Activated T-helper 9 cell treated with anti-CD3 and anti-CD28 coated beads, Interleukin-2, amount 50 U/mL, for 16 hours (primary cell): ENCODE results near the gene LRP8.

Source experiments
- DNase-seq: peaks from one replicate; pipeline ENCODE4 v3.0.0-alpha.2; 2020; ENCODE audit warnings: low read depth

LRP8 gene

DNA sequence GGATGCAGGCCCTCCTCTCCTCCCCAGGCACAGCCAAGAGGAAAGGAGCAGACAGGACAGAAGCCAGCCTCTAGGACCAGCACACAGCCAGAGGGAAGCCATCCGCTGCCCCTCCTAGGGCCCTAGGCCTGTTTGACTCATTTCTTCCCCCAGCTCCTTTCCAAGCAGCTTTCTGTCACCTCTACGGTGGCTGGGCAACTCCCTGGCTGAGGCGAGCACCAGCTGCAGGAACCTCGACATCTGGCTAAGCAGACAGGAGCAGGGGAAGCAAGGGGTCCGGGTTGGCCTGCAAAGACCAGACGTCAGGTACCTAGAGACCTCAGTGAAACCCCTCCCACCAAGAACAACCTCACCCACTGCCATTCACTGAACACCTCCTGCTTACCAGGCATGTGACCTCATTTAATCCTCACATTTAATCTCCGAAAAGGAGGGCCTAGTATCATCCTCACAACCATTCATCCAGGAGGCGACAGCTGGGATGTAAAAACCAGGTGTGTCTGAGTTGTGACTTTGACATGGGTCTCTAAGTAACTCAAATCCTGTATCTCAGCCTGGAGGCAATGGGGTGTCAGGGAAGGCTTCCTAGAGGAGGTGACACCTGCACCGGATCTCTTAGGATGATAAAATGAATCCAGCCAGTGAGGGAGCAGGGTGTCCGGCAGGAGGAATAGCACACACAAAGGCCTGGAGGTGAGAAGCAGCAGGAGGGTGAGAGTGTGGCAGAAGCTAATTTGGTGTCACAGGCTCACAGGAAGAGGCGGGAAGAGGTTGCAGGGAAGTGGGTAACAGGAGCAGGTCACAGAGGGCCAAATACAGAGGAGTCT lies 5.9 kb downstream of the LRP8 start:
- no peak for DNase-seq

- DNase-seq, result no peak
Observed at GRCh38 chr1:53321366-53321765, 6.5 kb downstream of the LRP8 start.

DNA sequence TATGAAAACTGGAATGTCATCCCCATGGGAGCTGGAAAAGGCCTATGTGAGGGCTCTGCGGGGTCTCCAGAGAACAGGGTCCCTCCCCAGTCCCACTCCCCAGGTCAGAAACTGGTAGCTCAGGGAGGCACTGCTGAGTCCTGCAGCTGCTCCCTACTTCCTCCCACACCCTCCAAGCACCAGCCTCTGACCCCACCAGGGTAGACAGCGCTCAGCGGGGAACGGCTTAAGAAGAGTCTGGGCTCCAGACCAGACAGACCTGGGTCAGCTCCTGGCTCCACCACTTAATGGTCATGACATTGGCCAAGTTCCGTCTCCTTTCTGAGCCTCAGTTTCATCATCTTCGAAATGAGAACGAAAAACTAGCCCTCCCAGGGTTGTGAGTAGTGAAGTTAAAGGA lies 7.2 kb downstream of the LRP8 start:
- DNase-seq, result no peak

DNA sequence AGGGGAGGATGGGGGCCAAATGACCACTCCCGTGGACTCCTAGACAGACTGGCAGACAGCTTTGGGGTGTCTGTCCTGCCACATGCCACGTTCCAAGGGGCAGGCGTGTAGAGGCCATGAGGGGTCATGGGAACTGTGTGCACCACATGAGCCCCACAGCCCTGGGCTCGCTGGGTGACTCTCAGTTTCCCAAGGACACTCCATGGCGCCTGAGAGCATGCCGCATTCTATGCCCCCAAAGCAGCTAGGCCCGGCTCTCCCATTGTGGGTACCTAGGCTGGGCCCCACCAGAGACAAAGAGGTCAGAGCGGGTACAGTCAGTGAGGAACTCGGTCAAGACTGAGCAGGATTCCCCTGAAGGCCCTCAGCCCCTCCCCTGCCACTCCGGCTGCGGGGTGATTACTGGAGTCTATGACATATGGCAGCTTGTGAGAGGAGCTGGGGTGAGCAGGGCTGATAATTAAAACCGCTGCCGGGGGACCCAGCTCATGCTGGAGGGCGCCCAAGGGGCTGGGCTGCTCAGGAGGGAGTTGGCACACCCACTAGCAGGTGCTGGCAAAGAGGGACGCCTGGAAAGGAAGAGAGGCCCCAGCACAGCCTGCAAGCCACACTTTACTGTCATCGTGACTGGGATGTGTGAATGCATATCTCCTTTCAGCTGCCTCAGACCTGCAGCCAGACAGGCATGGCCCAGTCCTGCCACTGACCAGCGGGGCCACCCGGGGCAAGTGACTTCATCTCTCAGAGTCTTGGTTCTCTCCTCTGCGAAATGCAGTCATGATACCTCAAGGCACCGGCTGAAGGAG lies 8.4 kb downstream of the LRP8 start:
- DNase-seq, result no peak

GRCh38 chr1:53317646-53318539 lies 10.0 kb downstream of the LRP8 start:
- no peak for DNase-seq

DNA sequence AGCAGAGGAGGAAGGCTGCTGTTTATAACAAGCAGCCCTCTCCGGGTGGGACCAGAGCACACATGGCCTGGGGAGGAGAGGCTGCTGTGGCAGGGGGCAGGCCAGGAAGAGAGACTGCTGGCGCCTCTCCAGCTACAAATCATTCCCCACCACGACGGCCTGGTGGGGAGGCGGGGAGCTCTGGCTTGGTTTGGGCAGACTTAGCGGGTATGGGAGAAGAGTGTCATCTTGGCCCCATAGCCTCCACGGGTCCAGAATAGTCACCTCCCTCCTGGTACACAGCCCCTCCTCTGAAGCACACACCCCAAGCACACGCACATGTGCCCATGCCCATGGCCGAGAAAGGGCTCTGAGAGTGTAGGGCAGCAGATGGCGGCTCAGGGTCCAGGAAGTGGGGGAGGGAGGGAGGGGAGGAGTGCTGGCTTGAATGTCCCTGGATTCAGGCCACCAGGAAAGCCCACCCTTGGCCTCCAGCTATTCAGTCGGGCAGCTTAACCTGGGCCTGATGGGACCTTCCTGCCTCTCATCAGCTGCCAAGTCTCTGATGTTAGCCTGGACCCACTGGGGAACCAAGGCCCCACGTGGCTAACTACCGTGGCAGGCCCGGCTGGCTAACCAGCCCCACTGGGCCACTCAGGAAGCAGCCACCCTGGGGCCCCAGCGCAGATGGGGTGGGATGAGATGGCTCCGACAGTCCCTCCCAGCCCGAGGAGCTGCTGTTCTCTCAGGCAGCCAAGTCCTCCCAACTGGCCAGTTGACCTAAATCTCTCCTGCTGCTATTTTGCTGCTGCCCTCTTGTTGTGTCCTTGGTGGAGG lies 10.9 kb downstream of the LRP8 start:
- no peak for DNase-seq

DNA sequence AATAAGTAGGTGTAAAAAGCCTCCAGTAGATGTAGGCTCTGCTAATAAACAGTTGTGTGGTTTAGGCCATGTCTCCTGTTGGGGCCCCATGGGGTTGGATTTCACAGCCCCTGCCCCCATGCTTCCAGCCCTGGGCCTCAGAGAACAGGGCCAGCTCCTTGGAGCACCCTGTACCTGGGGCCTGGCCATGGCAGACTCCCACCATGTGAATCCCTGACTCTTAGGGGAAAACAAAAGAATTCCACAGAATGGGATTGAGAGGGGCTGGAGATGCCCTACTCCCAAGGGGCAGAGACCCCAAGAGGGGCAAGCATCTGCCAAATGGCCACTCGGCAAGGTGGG lies 11.5 kb downstream of the LRP8 start:
- no peak for DNase-seq

DNA sequence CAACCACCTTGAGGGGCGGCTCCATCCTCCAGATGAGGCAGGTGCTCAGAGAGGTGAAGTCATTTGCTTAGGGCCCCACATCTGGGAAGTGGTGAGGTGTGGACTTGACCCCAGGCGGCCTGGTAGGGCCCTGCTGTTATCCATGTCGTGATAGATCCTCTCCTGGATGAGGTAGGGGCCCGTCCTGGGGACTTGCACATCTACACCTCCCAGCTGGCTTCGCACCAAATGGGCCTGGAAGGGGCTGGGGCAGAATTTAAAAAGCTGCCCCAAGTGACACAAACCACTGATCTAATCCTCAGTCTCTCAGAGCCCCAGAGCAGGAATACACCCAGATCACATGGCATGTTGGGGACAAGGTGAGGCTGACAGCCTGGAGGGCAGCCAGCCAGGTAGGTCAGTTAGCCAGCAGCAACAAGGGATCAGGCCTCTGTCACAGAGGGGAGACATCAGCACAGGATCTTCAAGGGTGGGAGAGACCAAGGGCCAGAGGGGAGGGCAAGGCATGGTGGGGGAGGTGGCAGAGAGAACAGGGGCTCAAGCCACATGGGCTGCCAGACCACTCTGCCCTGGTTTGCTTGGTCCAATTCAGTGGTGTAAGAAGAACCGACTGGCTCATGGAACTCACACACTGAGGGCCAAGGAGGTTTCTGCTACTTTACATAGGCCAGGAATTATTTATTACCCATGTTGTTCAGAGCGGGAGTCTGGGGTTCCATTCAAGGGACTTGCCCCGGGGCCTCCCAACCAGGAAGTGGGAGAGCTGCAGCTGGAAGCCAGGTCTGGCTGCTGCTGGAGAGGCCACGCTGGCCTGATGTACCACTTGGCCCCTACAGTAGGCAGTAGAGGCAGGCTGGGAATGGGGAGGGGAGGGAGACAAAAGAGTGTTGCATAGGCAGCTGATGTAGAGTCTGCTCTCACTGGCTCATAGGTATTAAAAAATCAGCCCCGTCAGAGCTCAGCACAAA lies 12.1 kb downstream of the LRP8 start:
- DNase-seq, result no peak

- no peak for DNase-seq
Observed at GRCh38 chr1:53315046-53315445, 12.8 kb downstream of the LRP8 start.

DNA sequence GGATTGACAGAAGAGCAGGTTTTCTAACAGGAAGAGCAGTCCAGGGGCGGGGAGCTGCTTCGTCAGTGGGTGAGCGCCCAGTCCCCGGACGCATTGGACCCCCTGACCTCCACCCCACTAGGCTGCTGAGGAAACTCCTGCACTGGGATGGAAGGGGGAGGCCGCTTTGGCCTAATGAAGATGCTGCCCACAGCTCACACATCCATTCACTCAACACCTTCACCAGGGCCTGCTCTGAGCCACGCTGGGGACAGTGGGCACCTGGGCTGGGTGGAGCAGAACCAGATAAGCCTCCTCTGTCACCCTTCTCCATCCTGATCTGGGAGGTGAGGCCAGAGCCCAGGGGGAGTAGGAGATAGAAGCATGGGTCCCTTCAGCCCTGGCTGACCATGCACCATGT lies 13.3 kb downstream of the LRP8 start:
- no peak for DNase-seq

- DNase-seq, result no peak
Observed at GRCh38 chr1:53314096-53314495, 13.8 kb downstream of the LRP8 start.

DNA sequence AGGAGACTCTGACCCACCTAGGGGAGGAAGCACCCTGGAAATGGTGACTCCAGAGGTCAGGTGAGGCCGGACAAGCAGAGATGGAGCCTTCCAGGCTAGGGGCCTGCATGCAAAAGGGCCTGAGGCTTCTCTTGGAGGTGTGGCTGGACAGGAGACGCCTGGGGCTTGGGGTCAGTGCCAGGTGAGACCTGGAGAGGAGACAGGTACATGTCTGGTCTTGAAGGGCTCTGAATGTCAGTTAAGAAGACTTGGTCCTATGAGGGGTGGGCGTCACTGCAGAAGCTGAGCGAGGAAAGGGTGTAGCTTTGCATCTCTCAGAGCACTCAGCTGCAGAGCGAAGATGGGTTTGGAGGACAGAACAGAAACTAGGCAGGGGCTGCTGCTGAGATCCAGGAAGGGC lies 14.3 kb downstream of the LRP8 start:
- DNase-seq, result no peak

- DNase-seq, result no peak
Observed at GRCh38 chr1:53311702-53312305, 16.1 kb downstream of the LRP8 start.

- no peak for DNase-seq
Observed at GRCh38 chr1:53310847-53311681, 16.8 kb downstream of the LRP8 start.

DNA sequence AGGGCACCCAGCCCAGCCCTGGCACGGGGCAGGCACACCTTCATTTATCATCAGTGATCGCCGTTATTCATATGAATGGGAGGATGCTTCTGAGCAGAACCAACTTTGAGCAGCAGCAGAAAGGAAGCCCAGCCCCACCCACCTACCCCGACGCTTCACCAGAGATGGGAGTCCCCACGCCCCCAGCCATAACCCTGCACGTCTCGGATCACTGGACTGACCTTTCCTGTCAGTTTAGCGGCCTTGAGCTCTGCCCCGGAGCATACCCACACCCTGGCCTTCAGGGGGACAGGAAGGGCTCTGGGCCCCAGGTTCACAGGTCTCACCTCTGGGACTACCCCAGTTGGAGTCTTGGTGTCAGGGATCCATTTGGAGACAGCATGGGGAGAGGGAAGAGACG lies 18.1 kb downstream of the LRP8 start:
- DNase-seq, result no peak

DNA sequence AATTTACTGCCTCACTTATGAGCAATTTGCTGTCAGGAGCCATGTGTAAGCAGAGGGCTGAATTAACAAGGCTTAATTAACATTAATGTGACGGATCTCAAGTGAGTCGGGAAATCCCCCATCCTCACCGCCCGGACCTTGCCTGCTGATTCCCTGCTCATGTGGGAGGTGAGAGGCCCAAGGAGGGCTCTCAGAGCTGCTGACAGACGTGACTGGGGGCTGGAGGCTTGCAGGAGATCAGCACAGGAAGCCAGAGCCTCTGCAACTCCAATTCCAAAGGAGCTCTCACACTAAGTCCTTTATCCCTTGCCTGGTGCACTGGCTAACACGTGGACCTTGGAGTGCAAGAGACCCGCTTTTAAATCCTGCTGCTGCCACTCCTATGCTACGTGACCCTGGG lies 19.4 kb downstream of the LRP8 start:
- no peak for DNase-seq

- no peak for DNase-seq
Observed at GRCh38 chr1:53307037-53307436, 20.8 kb downstream of the LRP8 start.

GRCh38 chr1:53306168-53306567 lies 21.7 kb downstream of the LRP8 start:
- no peak for DNase-seq

GRCh38 chr1:53305650-53306049 lies 22.2 kb downstream of the LRP8 start:
- no peak for DNase-seq
